Left cardiac atrium (tissue), 4 donors: ENCODE data around the gene CACNA1D. TPM values are rescaled to one million over a fixed set of nuclear protein-coding genes. Genes with fewer than 3 reads are reported as not detected.
A peak's percentile ranks its signal among the peaks of the same experiment; 100 is the strongest.

Experiments used
- ATAC-seq, 2 donors: fragments of 200-7000 bp; cut with Tn5 transposase; one replicate each; pipeline ENCODE4 v1.9.1; 2020; ENCODE audit warnings: mild to moderate bottlenecking in 2 of 2, moderate library complexity in 2 of 2
- DNase-seq: peaks from one replicate; pipeline ENCODE4 v3.0.0-alpha.2; 2020
- intact Hi-C, 2 donors: fragments of 100-400 bp; cut with DNase I; formaldehyde crosslinking; loops; one replicate each; pipeline versions ENCODE4 v1.14.1 to v1.15.1; 2022 to 2023
- total RNA-seq, 2 donors: library from RNA; stranded (reverse); fragmentation: NEBNext Ultra II Directional; extraction: Animal tissue kit (Norgen Biotek cat#: 25700); gene quantifications; one replicate each; pipeline ENCODE4 v1.2.1, GENCODE V29; 2021
- donor health status: DM: no; HTN: yes; CAD: no.
- donor health status: DM: no; HTN: yes; CAD: no; lungs with severe emphysema.
- donor health status: DM: yes; HTN: yes; CAD: no.
- donor health status: Dilated cardiomyopathy.

The CACNA1D gene
- total RNA-seq, 2 donors from 2014 or later = 2.4 to 6.9 TPM

DNA sequence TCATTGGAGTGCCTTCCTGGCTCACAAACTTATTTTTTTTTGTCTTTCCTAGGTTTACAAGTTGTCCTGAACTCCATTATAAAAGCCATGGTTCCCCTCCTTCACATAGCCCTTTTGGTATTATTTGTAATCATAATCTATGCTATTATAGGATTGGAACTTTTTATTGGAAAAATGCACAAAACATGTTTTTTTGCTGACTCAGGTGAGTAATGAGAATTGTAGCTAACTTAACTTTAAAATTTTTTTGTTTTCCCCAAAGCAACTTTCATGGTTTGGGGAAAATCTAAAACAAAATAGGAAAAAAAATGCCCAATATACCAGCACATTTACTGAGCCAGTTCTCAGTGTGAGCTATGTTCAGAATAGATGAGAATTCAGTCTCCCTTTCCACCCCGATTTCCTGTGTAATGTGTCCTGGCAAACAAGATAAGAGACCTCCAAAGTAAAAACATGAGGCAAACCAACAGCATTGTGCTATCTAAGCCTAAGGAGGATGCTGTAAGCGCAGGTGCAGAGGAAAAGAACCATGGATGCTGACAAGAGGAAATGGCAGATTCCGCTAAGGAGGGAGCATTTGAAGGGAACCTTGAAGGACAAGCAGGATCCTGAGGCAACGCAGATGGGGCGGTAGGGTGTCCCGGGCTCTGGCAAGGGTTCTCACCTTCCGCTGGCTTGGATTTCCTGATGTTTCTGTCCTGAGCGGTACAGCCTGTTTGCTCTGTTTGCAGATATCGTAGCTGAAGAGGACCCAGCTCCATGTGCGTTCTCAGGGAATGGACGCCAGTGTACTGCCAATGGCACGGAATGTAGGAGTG lies 171.4 kb downstream of the CACNA1D start:
- DNase-seq = no peak
- intact Hi-C loops = no loop called here

DNA sequence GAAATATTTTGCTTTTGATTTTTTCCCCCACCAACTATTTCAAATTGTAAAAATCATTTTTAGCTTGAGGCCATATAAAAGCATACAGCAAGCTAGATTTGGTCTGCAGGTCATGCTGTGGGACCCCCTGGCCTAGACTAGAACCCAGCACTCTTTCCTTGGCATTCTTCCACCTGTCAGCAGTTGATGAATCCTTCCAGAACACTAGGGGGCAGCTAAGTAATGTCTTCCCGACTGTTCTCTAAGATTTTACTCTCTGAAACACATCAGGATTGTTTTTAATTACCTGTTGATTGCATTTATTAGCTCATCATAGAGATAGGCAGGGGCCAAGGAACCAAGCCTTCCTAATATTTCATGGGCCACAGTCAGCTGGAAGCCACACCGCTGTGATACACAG lies 174.5 kb downstream of the CACNA1D start:
- DNase-seq (no peak), ATAC-seq (peak in 1 of 2 donors; percentile 19)
- intact Hi-C loops = no loop called here

More for the DNA sequence above, 171.4 kb downstream of the CACNA1D start:
- ATAC-seq = no peak

DNA sequence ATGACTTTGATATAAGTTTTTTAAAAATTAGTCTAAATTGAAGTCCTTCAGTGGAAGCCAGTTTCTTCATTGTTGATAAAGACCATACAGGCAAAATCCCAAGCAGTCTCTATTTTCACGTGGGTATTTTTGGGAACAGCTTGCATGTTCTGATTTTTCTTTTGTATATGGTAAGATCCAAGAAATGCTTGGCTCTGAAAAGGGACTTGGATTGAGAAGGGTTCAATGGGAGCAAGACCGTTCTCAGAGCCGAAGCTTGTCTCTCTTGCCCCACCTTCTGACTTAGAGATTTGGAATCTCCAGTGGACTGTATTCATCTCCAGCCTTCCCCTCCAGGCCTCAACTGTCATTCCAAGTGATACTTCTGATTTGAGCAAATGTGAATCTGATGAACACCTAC lies 176.3 kb downstream of the CACNA1D start:
- DNase-seq (no peak), ATAC-seq (no peak)
- intact Hi-C loops = no loop called here

DNA sequence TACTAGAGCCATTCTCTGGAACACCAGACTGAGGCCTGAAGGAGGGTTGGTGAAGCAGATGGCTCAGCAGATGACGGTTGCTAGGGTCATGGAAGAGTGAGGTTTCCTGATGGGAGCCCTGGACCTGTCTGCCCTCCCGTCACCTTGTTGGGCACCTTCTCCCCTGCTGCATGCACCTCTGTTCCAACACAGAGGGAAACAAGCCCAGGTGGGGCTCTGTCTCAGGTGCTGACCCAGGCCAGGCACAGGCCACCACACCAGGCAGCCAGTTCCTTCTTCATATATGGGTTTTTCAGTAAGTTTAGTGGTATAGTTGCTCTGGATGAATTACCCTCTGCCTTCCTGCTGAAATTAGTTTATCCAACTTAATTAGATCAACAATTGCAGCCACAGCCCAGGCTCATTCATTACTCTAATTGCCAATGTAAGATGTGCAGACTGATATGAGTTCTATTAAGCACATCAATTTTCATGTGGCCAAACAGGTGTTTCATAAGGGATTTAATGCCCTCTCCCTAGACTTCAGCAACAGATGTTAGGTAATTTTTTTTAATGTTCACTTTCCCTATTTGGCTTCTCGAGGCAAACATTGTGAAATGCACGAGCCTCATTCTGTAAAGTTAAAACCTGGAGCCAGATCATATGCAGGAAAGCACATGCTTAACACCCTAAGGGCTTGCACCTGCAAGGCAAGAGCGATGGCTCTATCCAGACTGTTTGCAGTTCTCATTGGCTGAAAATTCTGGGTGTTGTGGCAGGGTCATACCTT lies 177.0 kb downstream of the CACNA1D start:
- intact Hi-C loops = no loop called here
- ATAC-seq = no peak

DNA sequence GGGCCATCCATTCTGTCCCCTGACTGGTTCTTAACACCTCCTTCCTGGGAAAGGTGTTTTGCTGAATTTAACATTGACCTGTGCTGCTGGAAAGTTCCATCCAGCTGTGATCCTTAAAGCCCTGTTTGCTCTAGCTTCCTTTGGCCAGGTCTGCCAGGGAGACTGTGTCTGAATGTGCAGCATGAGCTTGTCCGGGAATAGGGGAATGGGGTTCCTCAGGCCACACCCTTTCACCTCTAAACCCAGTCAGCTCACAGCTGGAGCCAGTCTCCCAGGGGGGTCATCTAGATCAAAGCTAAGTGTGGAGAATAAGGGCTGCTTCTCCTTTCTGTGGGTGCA lies 177.5 kb downstream of the CACNA1D start:
- ATAC-seq (no peak), DNase-seq (no peak)
- intact Hi-C loops = no loop called here

More for the DNA sequence above, 177.0 kb downstream of the CACNA1D start:
- DNase-seq = no peak

DNA sequence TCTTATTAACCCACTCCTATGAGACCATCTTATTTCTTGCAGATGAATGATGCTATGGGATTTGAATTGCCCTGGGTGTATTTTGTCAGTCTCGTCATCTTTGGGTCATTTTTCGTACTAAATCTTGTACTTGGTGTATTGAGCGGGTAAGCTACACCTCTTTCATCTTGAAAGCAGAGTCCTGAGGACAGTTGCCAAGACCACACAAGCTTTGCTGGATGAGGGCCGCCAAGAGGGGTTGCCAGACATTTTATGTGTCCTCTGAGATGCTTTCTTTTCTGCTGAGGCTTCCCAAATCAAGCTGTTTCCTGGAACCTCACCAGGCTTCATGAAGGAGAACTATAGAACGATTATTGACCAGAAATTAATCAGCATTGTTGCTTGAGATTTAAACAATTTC lies 178.6 kb downstream of the CACNA1D start:
- DNase-seq = no peak
- intact Hi-C loops = no loop called here
- no peak for ATAC-seq

DNA sequence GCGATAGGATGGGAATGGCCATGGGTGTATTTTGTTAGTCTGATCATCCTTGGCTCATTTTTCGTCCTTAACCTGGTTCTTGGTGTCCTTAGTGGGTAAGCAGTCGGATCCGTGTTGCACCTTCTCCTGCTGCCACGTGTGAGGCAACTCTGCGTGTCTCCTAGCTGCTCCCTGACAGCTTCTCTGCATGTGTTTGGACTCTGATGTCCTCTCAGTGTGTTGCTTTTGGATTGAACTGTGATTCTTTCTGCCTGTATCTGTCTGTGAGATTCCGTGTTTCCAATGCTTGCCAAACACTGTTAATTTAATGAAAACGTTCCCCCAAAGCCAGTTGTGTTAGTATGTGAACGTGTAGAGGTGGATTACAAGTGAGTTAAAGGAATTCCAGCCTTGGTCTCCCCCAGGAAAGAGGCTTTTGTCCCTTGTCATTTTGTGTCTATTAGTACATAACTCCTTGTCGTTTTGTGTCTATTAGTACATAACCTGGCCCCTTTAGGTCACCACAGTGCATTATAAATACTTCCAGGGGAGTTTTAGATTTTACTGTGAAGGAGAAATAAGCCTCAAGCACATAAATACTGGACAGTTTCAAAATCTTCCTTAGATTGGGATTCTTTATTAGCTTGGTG lies 179.4 kb downstream of the CACNA1D start:
- peak in 1 of 2 donors; percentile 19 for ATAC-seq
- no peak for DNase-seq
- intact Hi-C loops = no loop called here

DNA sequence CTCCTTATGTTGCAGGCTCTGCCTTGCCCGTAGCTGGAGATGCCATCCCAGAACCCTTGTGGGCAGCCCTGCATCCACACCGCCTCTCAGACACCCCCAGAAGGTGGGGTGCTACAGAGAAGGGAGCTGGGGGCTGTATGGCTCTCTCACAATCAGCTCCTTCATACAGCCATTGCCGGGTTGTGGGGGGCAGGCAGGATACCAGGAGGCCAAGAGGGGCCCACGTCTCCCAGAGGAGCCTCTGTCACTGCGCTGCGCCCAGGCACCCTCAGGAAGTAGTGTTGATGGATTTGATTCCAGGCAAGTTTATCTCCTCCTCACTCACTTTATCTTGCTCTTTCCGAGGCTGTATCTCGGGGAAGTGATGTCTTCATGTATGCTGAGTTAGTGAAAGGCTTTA lies 180.2 kb downstream of the CACNA1D start:
- intact Hi-C loops = no loop called here
- peak; percentile 9 to 16 for ATAC-seq

DNA sequence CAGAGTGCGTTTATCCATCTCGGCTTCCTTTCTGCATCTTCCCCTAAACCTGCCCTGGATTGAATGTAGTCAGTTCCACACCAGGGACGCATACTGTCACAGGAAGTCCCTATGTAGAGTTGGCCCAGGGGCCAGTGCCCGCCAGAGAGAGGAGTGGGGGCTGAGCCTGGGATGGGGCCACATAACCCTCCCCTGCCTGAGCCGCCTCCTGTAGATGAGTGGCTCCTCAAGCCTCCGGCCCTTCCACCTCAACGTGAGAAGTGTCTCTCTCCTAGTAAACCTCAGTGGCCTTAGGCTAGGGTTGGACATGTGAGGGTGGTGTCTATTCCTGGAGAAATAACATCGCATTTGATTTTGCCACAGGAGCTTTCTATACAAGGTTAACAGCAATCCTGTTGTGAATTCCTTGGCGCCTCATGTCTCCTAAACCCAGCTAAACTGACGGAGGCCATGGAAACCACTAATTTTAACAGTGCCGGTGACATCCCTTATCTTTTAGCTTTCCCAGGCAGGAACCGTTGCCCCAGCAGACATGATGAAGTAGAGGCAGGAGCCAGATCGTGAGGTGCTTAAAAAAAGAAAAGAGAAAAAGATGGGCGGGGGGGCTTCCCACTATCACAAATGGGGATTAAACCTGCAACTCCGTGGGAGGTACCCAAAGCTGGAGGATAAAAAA lies 180.7 kb downstream of the CACNA1D start:
- intact Hi-C loops = no loop called here
- ATAC-seq (peak; percentile 53 to 60), DNase-seq (no peak)

More for the DNA sequence above, 180.2 kb downstream of the CACNA1D start:
- DNase-seq = no peak

DNA sequence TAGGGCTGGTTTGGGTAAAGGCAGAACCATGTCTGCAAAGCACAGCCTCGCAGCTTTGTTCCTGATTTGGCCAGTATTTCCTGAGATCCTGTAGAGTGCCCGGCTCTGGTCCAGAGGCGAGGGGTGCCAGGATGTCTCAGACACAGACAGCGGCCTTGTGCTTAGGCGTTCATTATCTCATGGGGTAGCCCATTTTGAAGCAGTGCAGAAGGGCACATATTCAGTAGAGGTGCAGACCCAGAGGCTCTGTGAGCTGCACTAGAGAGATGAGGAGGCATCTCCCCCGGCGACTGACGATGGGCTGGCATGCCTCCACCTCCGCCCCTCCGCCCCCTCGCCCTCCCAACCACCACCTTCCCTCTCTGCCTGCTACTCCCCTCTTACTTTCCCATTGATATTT lies 181.5 kb downstream of the CACNA1D start:
- no peak for DNase-seq
- intact Hi-C loops = loop anchor here in 1 of 2 donors (2.0 kb wide), 1 partner anchor 35 kb away; no protein-coding TSS in a partner anchor
- peak; percentile 35 to 60 for ATAC-seq

DNA sequence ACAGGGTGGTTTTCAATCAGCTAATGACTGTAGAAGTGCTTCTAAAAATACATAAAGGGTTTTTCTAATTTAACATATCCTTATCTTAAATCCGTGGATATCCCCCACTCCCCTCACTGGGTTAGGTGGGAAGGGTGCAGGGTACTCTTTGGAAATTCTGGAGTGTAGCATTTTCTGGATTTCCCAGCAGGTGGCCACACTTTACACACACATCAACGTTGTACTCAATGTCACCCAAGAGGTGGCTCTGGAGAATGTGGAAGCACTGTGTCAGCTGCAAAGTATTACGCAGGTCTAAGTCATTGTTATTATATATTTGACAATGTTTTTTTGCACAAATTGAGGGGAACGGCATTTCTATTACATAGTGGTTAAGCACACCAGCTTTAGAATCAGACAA lies 183.0 kb downstream of the CACNA1D start:
- no peak for DNase-seq
- intact Hi-C loops = loop anchor here in 1 of 2 donors (2.0 kb wide), 1 partner anchor 33 kb away; no protein-coding TSS in a partner anchor

DNA sequence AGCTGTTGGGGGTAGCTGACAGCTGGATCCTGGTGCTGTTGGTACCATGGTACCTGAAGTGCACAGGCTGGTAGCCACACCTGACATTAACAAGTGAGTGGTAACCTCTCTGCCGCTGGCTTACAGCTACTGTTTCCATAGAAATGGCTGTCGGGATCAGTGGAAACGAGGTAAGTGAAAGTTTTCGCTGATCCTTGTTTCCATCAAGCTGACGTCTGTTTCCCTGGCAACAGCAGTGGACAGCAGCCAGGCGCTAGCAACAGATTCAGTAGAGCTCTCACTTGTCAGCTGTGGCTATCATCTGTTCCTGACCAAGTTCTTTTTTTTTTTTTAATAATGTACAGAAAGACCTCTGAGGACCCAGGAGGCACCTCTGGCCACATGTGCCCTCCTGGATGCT lies 185.6 kb downstream of the CACNA1D start:
- ATAC-seq = peak in 1 of 2 donors; percentile 46
- intact Hi-C loops = no loop called here
- DNase-seq = peak; percentile 55

More for the DNA sequence above, 183.0 kb downstream of the CACNA1D start:
- peak; percentile 38 to 51 for ATAC-seq

DNA sequence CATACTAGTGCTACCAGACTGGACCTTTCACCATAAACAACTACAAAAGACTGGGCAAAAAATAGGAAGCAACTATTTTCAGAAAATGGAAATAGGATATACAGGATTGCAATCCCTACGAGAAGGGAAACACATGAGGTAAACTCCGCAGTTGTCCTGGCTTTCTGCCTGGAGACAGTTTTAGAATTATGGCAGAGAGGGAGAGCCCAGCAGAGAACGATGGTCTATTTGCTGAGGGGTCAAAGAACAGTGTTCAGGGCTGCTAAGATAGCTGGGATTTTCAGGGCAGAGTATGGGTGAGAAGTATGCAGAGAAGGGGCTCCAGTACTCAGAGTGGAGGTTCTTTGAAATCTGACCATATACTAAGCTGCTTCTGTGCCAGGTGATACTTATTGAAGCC lies 188.4 kb downstream of the CACNA1D start:
- ATAC-seq (no peak), DNase-seq (no peak)
- intact Hi-C loops = no loop called here

DNA sequence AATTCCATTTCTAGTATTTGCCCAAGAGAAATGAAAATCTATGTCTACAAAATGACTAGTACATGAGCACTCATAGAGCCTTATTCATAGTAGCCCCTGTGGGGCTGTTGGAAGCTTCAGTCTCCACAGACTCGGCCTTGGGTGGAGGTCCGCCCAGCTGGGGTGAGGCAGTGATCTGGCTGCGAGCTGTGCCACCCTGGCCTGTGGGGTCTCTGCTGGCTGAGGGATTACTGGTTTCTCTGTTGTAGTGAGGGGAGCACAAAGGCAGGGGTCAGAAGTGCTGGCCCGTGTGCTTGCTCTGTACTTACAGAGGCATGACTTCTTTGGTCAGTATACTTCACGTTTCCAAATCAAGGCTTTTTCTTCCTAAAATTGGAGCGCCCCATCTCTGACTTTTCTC lies 193.7 kb downstream of the CACNA1D start:
- DNase-seq (no peak), ATAC-seq (no peak)
- intact Hi-C loops = no loop called here

DNA sequence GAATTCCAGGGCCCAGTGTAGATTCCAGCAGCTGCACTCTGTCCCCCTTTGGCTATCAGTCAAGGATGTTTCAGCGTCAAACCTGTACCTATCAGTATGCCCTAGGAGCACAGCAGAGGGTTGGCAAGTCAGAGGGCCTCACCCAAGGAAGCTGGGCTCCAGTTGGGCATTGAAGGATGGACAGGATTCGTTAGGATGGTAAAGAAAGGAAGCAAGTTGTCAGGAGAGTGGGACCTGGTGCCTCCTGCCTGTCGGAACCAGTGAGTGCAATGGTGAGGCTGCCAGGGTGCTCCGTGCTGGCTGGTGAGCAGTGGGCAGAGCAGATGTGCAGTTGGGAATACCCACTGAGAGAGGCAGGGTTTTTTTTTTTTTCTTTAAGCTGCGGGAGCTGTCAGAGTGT lies 194.6 kb downstream of the CACNA1D start:
- DNase-seq (no peak), ATAC-seq (peak in 1 of 2 donors; percentile 16)
- intact Hi-C loops = no loop called here

DNA sequence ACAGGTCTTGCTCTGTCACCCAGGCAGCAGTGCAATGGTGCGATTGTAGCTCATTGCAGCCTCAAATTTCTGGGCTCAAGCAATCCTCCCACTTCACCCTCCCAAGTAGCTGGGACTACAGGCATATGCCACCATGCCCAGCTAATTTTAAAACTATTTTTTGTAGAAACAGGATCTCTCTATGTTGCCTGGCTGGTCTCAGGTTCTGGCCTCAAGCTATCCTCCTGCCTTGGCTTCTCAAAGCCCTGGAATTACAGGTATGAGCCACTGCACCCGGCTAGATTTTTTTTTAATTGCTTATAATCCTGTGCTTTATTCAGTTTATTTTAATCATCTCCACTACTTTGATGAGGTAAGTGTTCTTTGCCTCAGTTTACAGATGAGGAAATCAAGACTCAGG lies 195.3 kb downstream of the CACNA1D start:
- no peak for DNase-seq
- no peak for ATAC-seq
- intact Hi-C loops = no loop called here

DNA sequence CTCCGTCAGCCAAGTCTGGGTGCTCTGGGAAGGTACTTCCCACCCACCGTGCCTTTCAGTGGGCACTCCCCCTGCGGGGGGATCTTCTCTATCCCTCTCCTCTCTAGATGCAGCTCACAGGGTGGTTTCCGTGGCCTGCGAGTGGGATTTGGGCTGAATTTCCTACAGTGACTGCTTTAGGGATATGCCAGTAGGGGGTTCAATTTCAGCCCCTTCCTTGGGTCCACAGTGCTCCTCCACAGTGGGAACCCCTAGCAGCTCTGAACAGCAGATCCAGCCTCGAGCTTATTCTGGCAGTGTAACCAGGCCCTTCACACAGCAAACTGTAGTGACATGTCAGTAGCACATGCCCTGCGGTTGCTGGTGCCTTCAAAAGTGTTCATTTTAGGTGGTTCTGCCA lies 196.1 kb downstream of the CACNA1D start:
- DNase-seq (no peak), ATAC-seq (no peak)
- intact Hi-C loops = no loop called here

DNA sequence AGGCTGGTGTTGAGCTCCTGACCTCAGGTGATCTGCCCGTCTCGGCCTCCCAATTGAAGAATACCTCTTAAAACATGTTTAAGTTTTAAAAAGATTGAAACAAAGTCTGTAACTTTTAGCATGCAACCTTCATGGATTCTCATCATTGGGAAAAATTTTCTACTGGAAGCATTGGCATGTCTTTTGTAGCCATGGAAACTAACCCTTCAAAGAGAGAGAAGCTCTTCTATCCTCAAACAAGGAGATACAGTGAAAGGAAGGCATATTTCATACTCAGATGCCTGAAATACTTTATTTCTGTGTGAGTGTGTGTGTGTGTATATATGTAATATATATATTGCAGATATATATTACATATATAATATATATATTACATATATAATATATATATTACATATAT lies 196.9 kb downstream of the CACNA1D start:
- DNase-seq (no peak), ATAC-seq (no peak)
- intact Hi-C loops = no loop called here

DNA sequence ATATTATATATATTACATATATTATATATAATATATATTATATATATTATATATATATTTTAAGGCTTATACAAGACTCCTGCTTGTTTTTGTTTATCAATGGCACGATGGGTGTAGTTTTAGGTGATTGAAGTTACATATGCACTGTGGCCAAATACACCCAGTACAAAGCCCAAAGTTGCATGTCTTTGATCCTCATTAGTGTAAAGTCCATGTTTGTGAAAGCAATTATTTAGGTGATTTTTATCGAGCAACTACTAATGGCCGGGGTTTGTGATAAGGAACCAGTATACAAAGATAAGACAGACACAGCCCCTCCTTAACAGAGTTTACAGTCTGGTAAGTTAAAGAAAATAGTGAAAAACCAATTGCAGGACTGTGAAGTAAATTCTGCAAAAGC lies 197.5 kb downstream of the CACNA1D start:
- ATAC-seq = no peak
- intact Hi-C loops = no loop called here
- DNase-seq = no peak
